ENCODE results near the gene OR5AR1.

DNA sequence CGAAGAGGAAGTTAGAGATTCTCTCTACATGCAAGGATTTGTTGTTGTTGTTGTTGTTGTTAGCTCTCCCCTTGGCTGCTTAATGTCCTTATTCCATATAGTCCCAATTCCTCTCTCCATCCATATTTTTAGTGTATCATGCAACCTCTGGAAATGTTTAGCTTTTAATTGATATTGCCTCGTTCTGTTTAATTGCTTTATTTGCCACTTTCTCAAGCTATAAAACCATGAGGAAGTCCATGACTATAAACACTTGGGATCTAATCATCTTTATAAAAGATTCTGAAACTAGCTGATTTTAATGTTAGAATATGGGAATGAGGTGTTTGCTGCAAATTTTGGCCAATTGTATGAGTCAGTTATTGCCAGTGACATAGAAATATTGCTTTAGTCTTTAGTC lies 29.9 kb downstream of the OR5AR1 start:
- TF ChIP-seq, protein P1, sequence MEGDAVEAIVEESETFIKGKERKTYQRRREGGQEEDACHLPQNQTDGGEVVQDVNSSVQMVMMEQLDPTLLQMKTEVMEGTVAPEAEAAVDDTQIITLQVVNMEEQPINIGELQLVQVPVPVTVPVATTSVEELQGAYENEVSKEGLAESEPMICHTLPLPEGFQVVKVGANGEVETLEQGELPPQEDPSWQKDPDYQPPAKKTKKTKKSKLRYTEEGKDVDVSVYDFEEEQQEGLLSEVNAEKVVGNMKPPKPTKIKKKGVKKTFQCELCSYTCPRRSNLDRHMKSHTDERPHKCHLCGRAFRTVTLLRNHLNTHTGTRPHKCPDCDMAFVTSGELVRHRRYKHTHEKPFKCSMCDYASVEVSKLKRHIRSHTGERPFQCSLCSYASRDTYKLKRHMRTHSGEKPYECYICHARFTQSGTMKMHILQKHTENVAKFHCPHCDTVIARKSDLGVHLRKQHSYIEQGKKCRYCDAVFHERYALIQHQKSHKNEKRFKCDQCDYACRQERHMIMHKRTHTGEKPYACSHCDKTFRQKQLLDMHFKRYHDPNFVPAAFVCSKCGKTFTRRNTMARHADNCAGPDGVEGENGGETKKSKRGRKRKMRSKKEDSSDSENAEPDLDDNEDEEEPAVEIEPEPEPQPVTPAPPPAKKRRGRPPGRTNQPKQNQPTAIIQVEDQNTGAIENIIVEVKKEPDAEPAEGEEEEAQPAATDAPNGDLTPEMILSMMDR (IDR thresholded peaks at IDR 0.05) = no peak
- TF ChIP-seq POLR2AphosphoS5 (IDR thresholded peaks at IDR 0.05; ENCODE audit: insufficient read depth in 1 of 2, low read depth in 1 of 2) = no peak

Measured in vagina (tissue), 2 donors.